ENCODE measurements around the gene MARK1.

DNA sequence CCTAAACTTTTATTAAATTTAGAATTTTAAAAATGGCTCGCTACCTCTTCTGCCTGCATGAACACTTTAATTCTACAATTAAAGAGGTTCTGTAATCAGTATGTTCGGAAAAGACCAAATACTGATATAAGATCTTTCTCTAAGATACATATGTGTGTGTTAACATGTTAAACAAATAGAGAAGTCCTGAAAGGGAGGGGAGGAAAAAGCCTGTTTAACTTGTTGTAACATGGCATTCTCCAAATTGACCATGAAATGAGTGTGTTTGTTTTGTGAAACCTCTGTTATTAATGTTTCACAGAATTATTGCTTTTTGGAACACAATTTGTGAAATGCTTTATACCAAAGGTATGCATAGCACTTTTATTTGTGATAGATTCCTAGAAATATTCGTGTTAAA, 77.0 kb downstream of the MARK1 start:
- TF ChIP-seq, protein P1, sequence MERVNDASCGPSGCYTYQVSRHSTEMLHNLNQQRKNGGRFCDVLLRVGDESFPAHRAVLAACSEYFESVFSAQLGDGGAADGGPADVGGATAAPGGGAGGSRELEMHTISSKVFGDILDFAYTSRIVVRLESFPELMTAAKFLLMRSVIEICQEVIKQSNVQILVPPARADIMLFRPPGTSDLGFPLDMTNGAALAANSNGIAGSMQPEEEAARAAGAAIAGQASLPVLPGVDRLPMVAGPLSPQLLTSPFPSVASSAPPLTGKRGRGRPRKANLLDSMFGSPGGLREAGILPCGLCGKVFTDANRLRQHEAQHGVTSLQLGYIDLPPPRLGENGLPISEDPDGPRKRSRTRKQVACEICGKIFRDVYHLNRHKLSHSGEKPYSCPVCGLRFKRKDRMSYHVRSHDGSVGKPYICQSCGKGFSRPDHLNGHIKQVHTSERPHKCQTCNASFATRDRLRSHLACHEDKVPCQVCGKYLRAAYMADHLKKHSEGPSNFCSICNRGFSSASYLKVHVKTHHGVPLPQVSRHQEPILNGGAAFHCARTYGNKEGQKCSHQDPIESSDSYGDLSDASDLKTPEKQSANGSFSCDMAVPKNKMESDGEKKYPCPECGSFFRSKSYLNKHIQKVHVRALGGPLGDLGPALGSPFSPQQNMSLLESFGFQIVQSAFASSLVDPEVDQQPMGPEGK (tag by site-specific recombination; IDR thresholded peaks at IDR 0.05), result no peak
- TF ChIP-seq ZNF324 (tag by site-specific recombination; IDR thresholded peaks at IDR 0.05) (no peak), ZNF138 (tag by site-specific recombination; IDR thresholded peaks at IDR 0.05; ENCODE audit: borderline replicate concordance) (no peak), ZNF626 (tag by site-specific recombination; IDR thresholded peaks at IDR 0.05) (no peak), ZNF558 (tag by site-specific recombination; IDR thresholded peaks at IDR 0.05) (no peak), ZNF10 (tag by site-specific recombination; IDR thresholded peaks at IDR 0.05) (no peak), GLI4 (tag by site-specific recombination; IDR thresholded peaks at IDR 0.05) (no peak), YY1 (tag by site-specific recombination; IDR thresholded peaks at IDR 0.05) (no peak), SETDB1 (IDR thresholded peaks at IDR 0.05; ENCODE audit: insufficient read length, low read length) (no peak), TRIM28 (IDR thresholded peaks at IDR 0.05; ENCODE audit: borderline replicate concordance, low read length) (no peak)
- TF ChIP-seq, protein P2, sequence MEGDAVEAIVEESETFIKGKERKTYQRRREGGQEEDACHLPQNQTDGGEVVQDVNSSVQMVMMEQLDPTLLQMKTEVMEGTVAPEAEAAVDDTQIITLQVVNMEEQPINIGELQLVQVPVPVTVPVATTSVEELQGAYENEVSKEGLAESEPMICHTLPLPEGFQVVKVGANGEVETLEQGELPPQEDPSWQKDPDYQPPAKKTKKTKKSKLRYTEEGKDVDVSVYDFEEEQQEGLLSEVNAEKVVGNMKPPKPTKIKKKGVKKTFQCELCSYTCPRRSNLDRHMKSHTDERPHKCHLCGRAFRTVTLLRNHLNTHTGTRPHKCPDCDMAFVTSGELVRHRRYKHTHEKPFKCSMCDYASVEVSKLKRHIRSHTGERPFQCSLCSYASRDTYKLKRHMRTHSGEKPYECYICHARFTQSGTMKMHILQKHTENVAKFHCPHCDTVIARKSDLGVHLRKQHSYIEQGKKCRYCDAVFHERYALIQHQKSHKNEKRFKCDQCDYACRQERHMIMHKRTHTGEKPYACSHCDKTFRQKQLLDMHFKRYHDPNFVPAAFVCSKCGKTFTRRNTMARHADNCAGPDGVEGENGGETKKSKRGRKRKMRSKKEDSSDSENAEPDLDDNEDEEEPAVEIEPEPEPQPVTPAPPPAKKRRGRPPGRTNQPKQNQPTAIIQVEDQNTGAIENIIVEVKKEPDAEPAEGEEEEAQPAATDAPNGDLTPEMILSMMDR (tag by site-specific recombination; IDR thresholded peaks at IDR 0.05), result no peak
- TF ChIP-seq, protein P3, sequence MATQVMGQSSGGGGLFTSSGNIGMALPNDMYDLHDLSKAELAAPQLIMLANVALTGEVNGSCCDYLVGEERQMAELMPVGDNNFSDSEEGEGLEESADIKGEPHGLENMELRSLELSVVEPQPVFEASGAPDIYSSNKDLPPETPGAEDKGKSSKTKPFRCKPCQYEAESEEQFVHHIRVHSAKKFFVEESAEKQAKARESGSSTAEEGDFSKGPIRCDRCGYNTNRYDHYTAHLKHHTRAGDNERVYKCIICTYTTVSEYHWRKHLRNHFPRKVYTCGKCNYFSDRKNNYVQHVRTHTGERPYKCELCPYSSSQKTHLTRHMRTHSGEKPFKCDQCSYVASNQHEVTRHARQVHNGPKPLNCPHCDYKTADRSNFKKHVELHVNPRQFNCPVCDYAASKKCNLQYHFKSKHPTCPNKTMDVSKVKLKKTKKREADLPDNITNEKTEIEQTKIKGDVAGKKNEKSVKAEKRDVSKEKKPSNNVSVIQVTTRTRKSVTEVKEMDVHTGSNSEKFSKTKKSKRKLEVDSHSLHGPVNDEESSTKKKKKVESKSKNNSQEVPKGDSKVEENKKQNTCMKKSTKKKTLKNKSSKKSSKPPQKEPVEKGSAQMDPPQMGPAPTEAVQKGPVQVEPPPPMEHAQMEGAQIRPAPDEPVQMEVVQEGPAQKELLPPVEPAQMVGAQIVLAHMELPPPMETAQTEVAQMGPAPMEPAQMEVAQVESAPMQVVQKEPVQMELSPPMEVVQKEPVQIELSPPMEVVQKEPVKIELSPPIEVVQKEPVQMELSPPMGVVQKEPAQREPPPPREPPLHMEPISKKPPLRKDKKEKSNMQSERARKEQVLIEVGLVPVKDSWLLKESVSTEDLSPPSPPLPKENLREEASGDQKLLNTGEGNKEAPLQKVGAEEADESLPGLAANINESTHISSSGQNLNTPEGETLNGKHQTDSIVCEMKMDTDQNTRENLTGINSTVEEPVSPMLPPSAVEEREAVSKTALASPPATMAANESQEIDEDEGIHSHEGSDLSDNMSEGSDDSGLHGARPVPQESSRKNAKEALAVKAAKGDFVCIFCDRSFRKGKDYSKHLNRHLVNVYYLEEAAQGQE (tag by site-specific recombination; IDR thresholded peaks at IDR 0.05), result no peak
- TF ChIP-seq, protein P4, sequence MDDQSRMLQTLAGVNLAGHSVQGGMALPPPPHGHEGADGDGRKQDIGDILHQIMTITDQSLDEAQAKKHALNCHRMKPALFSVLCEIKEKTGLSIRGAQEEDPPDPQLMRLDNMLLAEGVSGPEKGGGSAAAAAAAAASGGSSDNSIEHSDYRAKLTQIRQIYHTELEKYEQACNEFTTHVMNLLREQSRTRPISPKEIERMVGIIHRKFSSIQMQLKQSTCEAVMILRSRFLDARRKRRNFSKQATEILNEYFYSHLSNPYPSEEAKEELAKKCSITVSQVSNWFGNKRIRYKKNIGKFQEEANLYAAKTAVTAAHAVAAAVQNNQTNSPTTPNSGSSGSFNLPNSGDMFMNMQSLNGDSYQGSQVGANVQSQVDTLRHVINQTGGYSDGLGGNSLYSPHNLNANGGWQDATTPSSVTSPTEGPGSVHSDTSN (CRISPR knock-in tag; IDR thresholded peaks at IDR 0.05), result no peak

Measured in HEK293 (cell line).